ENCODE data around the gene CNIH3.

Gene CNIH3

DNA sequence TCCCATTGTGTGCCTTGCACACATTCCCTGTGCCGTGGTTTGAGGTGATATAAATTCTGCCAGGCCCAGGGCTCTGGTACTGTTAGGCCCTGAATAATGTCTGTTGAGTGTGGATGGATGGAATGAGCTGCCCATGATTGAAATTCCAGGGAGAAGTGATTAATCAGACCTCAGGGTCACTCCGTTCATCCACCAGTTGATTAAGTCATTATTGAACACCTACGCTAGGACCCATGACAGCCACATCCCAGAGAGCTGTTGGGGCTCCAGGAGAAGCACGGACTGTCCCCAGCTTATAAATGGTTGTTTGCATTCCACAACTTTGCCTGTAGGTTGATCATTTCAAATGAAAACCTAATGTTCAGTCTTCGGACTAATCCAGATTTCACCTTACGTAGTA, 98.4 kb downstream of the CNIH3 start:
- no peak for DNase-seq (ENCODE audit: low read depth)
- H3K4me3 ChIP-seq (ENCODE audit: low read depth, low read length), result no peak overlapping the region
- in situ Hi-C loops (cut with HindIII; ENCODE audit: low sequenced_read_pairs), result no loop called here
- TF ChIP-seq, protein P1, sequence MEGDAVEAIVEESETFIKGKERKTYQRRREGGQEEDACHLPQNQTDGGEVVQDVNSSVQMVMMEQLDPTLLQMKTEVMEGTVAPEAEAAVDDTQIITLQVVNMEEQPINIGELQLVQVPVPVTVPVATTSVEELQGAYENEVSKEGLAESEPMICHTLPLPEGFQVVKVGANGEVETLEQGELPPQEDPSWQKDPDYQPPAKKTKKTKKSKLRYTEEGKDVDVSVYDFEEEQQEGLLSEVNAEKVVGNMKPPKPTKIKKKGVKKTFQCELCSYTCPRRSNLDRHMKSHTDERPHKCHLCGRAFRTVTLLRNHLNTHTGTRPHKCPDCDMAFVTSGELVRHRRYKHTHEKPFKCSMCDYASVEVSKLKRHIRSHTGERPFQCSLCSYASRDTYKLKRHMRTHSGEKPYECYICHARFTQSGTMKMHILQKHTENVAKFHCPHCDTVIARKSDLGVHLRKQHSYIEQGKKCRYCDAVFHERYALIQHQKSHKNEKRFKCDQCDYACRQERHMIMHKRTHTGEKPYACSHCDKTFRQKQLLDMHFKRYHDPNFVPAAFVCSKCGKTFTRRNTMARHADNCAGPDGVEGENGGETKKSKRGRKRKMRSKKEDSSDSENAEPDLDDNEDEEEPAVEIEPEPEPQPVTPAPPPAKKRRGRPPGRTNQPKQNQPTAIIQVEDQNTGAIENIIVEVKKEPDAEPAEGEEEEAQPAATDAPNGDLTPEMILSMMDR (IDR thresholded peaks at IDR 0.05; ENCODE audit: low read depth, low read length, missing control alignments), result no peak

DNA sequence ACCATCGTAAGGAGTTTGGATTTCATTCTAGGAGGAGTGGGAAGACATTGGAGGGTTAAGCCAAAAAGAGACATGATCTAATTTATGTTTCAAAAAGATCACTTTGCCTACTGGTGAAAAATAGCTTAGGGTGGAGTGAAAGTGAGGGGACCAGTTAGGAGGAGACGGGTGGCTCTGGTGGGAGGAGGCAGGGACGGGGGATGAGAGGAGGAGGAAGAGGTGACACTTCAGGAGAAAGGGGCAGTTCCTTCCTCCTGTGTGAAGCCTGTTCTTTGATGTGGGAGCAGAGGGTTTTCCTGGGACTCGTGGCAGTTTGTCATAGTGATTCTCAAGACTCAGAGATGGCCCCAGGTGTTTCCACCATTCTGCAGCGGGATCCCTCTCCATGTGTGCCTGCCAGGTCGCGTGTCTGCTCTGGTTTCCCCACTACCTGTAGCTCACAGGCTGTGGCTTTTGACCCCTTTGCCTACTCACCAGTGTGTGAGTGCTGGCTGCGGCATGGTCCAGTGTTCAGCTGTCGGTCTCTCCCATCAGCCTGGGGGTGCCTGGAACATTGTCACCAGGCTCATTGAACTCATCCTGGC, 102.4 kb downstream of the CNIH3 start:
- TF ChIP-seq, protein P1 (IDR thresholded peaks at IDR 0.05; ENCODE audit: low read depth, low read length, missing control alignments), result no peak
- in situ Hi-C loops (cut with HindIII; ENCODE audit: low sequenced_read_pairs), result no loop called here
- H3K4me3 ChIP-seq (ENCODE audit: low read depth, low read length), result no peak overlapping the region
- no peak for DNase-seq (ENCODE audit: low read depth)

DNA sequence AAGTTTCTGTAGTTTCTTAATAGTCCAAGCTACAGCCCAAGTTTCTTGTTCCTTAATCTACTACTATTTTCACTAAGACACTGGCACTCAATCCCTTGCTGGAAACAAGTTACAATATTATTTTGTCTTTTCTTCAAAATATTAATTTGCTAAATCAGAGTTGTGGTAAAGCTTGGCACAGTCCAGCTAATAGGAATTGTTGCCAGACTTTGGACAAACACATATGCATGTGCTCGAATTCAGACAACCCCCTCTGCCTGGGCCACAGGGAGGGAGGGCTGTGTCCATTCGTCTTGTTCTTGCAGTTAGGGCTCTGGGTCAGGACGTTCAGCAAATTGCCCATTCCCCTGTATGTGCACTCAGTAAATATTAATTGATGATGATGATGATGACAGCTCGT, 103.6 kb downstream of the CNIH3 start:
- in situ Hi-C loops (cut with HindIII; ENCODE audit: low sequenced_read_pairs), result no loop called here
- no peak for DNase-seq (ENCODE audit: low read depth)
- no peak overlapping the region for H3K4me3 ChIP-seq (ENCODE audit: low read depth, low read length)
- TF ChIP-seq, protein P1 (IDR thresholded peaks at IDR 0.05; ENCODE audit: low read depth, low read length, missing control alignments), result no peak

DNA sequence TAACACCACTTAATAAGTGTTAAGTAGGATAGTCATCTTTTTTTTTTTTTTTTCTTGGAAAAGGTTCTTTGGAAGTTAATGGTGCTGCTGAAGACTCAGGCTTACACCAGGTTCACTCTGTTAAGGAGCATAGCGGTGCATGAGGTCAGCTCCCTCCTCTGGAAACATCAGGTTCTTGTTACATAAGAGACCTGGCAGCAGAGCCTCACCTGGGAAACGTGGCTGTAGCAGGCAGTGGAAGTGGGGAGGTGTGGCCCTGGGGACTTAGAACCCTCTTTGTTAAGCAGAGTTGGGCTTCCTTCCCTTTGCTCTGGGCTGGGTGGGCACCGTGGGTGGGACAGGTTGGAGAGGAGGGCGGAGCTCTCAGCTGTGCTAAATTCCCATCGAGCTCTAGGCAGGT, 104.1 kb downstream of the CNIH3 start:
- in situ Hi-C loops (cut with HindIII; ENCODE audit: low sequenced_read_pairs), result no loop called here
- H3K4me3 ChIP-seq (ENCODE audit: low read depth, low read length), result no peak overlapping the region
- TF ChIP-seq, protein P1 (IDR thresholded peaks at IDR 0.05; ENCODE audit: low read depth, low read length, missing control alignments), result no peak
- no peak for DNase-seq (ENCODE audit: low read depth)

DNA sequence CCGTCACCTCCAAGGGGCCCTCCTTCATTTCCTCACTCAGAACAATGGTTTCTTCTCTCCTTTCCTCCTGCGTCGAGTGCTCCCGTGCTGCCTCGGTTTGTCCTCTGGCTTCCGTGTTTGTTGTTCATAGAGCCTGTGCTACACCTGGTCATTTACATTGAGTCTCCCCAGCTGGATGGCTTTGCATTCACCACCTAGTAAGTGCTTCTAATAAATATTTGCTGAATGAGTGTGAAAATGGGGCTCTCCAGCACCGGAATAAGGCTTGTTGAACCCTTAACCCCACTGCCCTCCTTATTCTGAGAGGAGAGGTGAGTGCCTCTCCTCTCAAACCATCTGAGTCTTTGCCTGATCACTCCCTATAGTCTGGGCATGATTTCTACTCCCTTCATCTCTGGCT, 104.9 kb downstream of the CNIH3 start:
- in situ Hi-C loops (cut with HindIII; ENCODE audit: low sequenced_read_pairs), result no loop called here
- no peak overlapping the region for H3K4me3 ChIP-seq (ENCODE audit: low read depth, low read length)
- no peak for DNase-seq (ENCODE audit: low read depth)
- TF ChIP-seq, protein P1 (IDR thresholded peaks at IDR 0.05; ENCODE audit: low read depth, low read length, missing control alignments), result no peak

DNA sequence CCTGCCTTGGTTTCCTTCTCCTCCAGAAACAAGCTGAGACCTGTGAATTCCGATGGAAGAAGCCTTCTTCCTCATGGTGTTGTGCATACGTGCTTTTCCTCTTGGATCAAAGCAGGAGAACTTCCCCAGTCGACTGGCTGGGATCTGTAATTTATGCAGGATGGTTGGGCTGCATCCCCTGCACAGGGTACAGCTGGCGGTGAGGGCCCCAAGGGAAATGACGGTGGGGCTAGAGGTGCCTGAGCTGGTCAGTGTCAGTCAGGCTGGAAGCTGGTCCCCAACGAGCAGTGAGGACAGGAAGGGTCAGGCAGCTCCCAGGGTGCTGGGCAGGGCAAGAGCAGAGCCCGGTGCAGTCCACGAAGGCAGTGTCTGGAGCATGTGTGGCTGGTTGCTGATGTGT, 106.7 kb downstream of the CNIH3 start:
- in situ Hi-C loops (cut with HindIII; ENCODE audit: low sequenced_read_pairs), result no loop called here
- TF ChIP-seq, protein P1 (IDR thresholded peaks at IDR 0.05; ENCODE audit: low read depth, low read length, missing control alignments), result no peak

More for the DNA sequence above, 106.7 kb downstream of the CNIH3 start:
- H3K4me3 ChIP-seq (ENCODE audit: low read depth, low read length), result no peak overlapping the region
- no peak for DNase-seq (ENCODE audit: low read depth)

All from astrocyte of the cerebellum (primary cell).